ENCODE measurements around the gene KMT2B.
A peak's percentile ranks its signal among the peaks of the same experiment; 100 is the strongest.

Gene KMT2B

DNA sequence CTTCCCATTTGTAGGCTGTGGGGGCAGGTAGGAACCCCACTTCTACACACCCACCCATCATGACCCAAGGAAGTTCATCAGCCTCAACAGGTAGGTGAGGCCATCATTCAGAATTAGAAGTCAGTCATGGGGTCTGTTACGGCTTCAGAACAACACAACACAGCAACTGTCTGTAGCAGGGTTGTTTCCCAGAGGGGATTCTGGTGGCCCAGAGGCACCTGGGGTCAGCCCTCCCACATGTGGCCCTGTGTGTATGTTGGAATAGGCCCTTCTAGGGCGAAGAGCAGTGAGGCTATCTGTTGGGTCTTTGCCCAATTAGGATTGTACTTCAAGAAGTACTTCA, 21.1 kb downstream of the KMT2B start:
- TF ChIP-seq POLR2A (IDR thresholded peaks at IDR 0.05; ENCODE audit: low read depth, low read length) = no peak
- DNase-seq (ENCODE audit: insufficient read length, low spot score) = no peak
- no peak for FAIRE-seq

DNA sequence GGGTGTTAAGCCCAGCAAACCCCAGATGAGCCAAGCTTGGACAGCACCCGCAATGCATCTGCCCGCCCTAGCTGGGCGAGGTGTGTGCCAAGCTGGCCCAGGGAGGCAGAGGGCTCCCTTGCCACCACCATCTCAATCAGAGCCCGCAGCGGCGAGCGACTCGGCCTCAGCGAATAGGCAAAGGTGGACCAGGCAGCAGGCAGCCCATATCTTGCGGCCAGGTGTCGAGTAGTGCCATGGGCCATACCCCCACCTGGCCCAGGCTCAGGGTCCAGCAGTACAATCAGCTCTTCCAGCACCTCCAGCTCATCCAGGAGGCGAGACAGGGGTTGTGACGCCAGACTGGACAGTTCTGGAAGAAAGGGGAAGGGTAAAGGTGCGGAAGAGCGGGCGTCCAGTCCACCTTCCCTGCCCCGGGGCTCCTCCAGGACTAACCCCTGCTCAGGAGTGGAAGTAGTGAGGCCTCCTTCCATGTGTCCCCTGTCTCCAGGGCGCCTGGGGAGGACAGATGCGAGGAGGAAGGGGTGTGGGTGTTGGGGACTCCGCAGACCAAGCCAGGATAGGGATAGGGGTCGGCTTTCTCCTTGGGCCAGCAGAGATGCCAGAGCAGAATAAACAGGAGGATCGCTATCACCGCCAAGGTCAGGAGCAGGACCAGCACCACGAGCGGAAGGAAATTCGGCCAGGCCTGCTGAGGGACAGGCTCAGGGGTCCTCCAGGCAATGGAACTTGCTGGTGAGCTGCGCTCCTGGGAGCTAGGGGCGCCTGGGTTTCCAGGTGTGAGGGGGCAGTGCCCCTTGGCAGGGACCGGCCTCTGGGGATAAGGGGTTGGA, 21.7 kb downstream of the KMT2B start:
- no peak for DNase-seq (ENCODE audit: insufficient read length, low spot score)
- no peak for TF ChIP-seq POLR2A (IDR thresholded peaks at IDR 0.05; ENCODE audit: low read depth, low read length)
- no peak for FAIRE-seq

DNA sequence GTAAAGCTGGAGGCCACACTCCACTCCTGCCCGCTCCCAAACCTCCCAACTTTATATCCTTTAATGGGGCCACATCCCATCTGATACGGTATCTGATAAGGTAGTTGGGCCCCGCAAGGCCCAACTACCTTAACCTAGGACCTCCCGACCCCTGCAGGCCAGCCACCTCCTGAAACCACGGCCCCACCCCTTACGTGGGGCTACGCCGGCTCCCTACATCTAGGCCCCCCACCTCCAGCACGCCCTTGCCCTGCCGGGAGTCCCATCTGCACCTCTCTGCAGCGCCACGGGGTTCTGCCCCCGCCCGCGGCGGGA, 22.3 kb downstream of the KMT2B start:
- no peak for FAIRE-seq
- no peak for TF ChIP-seq POLR2A (IDR thresholded peaks at IDR 0.05; ENCODE audit: low read depth, low read length)

DNA sequence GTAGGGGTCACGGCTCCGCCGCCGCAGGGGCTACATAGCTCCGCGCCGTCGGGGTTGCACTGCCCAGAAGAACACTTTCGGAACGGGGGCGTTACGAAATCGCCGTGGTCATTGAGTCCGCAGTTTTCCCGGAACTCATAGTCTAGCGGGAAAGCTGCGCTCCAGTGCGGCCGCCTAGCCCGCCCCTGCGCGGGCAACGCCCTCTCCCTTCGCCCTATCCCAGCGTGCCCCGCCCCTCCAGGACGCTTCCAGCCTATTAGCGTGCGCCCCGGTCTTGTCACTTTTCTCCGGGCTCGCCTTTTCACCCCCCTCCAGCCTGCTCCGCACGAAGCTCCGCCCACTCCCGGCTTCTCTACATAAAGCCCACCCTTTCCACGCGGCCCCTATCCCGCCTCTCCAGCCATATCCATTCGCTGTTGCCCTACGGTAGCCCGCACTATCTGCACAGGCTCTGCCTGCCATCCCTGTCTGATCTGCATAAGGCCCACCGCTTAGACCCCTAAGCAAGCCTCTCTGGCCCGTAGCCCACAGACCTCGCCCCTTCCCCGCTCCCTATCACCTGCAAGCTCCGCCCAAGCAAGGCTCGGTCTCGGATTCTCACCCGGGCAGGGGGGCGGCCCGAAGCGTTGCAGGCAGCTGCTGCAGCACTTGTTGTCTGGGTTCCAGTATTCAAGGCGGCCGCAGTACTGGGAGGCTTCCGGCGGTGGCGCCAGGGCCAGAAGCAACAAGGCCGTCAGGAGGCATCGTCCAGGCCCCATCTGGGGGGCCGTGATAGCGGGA, 22.8 kb downstream of the KMT2B start:
- TF ChIP-seq POLR2A (IDR thresholded peaks at IDR 0.05; ENCODE audit: low read depth, low read length) = peak; percentile 49
- DNase-seq (ENCODE audit: insufficient read length, low spot score) = peak; percentile 100
- peak; percentile 57 for FAIRE-seq

More for the DNA sequence above, 22.3 kb downstream of the KMT2B start:
- DNase-seq (ENCODE audit: insufficient read length, low spot score) = no peak

DNA sequence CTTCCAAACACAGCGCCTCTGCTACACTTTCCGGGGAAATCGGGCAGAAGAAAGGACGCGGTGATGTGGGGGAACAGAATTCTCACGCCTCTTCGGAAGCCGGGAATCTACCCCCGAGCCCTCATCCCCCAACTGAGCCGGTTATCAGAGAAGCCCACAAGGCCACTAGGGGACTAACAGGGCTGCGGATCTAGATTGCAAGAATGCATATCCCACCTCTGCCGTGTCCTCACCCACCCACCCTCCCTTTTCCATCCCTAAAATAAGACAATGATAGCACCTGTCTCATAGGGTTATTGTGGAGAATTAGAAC, 23.4 kb downstream of the KMT2B start:
- DNase-seq (ENCODE audit: insufficient read length, low spot score) (no peak), FAIRE-seq (no peak)
- TF ChIP-seq POLR2A (IDR thresholded peaks at IDR 0.05; ENCODE audit: low read depth, low read length) = no peak

DNA sequence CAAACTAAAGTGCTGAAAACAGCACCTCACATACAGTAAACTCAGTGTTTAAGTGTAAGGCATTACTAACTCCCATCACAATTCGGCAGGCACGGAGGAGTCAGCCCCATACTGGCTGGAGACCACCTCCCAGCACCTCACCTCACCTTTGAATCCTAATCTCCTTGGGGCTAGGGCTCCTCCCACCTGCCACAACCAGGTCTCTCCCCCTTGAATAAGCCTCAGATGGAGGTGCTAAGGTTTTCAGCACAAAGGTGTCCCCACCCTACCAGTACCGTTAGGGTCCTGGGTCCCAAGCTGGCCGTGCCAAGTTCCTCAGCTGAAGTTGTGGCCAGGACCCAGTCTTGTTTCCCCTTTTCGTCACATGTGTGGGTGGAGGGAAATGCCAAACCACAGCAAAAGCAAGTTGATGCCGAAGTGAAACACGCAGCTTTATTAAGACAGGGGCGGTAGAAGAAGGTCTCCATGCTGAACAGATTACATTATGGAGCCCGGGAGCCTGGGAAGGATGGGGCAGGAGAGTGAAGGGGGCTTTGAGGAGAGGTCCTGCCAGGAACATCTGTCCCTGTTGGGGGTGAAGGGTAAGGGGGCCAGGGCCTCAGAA, 24.4 kb downstream of the KMT2B start, which contains the start of gene IGFLR1:
Gene IGFLR1 (minus strand): TSS at position 332 of the 604 bp plus-strand sequence. CDS start 1,272 bp downstream, outside the sequence.
- DNase-seq (ENCODE audit: insufficient read length, low spot score) (no peak), FAIRE-seq (no peak)
- TF ChIP-seq POLR2A (IDR thresholded peaks at IDR 0.05; ENCODE audit: low read depth, low read length) = no peak

DNA sequence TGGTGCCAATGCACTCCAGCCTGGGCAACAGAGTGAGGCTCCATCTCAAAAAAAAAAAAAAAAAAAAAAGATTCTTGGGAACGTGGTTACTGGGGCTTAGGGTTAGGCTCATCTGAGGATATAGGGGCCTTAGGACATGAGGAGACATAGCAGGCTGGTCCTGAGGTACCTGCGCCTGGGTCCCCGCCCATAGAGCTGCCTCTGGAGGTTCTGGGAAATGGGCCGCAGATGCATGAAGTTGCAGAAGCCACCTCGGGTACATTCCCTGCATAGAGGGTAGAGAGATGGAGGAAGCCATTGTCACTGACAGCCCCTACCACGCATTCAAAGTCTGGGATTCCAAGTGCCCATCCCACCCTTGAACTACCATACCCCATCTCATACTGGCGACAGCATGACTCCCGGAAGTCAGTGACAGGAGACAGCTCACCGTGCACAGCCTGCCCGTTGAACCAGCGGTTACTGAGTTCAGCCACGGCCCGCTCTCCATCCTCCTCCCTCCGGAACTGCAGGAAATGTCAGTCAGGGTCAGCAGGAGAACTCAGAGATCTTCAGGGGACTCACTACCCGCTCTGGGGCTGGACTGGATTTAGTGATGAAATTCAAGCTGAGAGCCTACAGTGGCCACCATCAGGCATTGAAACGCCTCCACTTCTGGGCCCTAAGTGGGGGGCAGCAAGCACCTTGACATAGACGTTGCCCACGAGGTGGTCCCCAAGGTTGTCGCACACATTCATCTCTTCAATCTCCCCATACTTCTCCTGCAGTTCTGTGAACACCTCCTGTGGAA, 26.0 kb downstream of the KMT2B start:
- no peak for TF ChIP-seq POLR2A (IDR thresholded peaks at IDR 0.05; ENCODE audit: low read depth, low read length)
- DNase-seq (ENCODE audit: insufficient read length, low spot score) = no peak

DNA sequence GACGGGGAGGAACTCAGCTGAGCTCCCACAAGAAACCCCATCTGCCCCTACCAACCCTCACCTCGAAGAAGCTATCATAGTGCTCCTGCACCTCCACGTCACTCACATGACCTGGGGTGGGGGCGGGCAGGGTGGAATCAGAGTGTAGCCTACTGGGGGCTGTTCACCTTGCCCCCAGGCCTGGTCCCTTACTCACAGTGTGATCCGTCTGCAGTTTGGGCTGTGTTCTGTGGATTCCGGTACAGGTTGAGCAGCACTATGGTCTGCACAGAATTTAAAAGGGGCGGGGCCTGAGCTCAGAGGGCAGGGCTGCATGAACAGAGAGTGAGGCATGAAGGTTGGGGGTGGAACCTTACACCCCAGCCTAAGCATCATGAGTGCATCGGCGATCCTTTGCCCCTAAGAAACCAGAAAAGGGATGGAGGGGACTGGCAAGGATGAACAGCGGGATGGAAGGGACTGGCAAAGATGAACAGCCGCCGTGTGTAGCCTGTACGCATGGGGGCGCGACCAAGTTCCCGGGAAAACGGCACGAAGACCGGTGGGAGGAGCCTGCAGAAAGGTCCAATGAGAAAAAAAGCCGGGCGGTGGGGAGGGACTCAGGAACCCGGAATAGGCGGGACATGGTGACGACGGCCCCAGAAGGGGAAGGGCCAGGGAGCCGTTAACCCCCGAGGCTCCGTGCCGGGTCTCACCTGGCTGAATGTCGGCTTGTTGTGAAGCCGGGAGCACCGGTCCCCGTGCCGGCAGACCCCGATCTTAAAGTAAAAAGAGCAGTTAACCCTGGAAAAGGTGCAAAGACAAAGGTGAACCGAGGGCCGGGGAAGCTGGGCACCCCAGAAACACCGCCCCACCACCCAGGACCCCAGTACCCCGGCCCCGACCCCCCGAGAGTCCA, 26.9 kb downstream of the KMT2B start:
- no peak for FAIRE-seq
- peak; percentile 89 for TF ChIP-seq POLR2A (IDR thresholded peaks at IDR 0.05; ENCODE audit: low read depth, low read length)
- peak; percentile 89 for DNase-seq (ENCODE audit: insufficient read length, low spot score)

More for the DNA sequence above, 26.0 kb downstream of the KMT2B start:
- no peak for FAIRE-seq

DNA sequence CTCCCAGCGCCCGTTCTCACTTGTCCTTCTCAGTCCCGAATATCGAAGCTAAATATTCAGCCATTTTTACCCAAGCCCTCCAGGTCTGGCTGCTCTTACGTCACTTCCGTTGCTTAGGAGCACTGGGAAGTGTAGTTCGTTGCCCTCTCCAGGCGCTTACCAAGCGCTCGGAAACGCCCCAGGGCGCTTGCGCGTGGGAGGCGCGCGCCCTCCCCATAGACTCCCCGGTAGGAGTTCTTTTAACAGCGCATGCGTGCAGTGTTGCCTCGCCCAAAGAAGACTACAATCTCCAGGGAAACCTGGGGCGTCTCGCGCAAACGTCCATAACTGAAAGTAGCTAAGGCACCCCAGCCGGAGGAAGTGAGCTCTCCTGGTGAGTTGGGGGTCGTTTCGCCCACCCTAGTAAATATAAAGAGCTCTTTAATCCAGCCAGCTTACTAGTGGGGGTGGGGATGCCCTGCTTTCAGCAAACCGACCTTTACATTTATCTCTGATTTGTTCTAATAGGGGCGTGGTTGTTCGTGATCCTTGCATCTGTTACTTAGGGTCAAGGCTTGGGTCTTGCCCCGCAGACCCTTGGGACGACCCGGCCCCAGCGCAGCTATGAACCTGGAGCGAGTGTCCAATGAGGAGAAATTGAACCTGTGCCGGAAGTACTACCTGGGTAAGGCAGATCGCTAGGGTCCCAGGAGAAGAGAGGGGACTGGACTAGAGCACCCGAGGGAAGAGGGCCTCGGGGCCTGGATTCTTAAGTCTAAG, 27.7 kb downstream of the KMT2B start, which contains the start of the genes PSENEN and U2AF1L4:
Gene PSENEN (plus strand): TSS at position 324 of the 759 bp plus-strand sequence. CDS start 280 bp downstream, at position 604.
Gene U2AF1L4 (minus strand): TSS at position 91 of the 759 bp plus-strand sequence. CDS start 27 bp downstream, at position 64.
- DNase-seq (ENCODE audit: insufficient read length, low spot score) (peak; percentile 96), FAIRE-seq (peak; percentile 60)
- peak; percentile 37; the same call in 1 of the 2 replicates for TF ChIP-seq POLR2A (IDR thresholded peaks at IDR 0.05; ENCODE audit: low read depth, low read length)

DNA sequence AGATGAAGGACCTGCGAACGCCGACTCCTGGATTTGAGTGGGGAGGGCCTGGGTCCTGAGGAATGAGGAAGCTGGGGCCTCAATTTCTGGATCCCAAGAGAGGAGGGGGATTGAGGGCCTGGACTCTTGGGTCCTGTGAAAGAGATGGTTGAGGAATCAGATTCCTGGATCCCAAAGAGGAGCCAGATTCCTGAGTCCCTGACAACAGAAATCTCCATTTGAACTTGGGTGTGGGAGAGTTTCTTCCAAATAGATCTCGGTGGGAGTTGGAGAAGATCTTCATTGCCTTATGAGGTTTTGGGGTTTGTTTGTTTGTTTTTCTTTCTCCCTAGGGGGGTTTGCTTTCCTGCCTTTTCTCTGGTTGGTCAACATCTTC, 28.3 kb downstream of the KMT2B start:
- no peak for TF ChIP-seq POLR2A (IDR thresholded peaks at IDR 0.05; ENCODE audit: low read depth, low read length)
- DNase-seq (ENCODE audit: insufficient read length, low spot score) (no peak), FAIRE-seq (no peak)

DNA sequence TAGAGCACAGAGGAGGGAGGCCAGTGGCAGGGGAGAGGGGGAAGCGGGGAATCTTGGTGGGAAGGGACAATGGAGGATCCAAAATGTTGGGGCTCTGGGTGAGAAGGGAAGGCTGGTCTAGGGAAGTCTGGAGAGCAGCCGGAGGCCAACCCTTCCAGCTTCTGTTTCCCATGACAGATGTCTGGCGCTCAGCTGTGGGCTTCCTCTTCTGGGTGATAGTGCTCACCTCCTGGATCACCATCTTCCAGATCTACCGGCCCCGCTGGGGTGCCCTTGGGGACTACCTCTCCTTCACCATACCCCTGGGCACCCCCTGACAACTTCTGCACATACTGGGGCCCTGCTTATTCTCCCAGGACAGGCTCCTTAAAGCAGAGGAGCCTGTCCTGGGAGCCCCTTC, 28.7 kb downstream of the KMT2B start:
- no peak for TF ChIP-seq POLR2A (IDR thresholded peaks at IDR 0.05; ENCODE audit: low read depth, low read length)
- DNase-seq (ENCODE audit: insufficient read length, low spot score) (no peak), FAIRE-seq (no peak)
